ENCODE data around the gene PSMD11. TPM values are rescaled to one million over a fixed set of nuclear protein-coding genes. Genes with fewer than 3 reads are reported as not detected.

PSMD11 gene
- total RNA-seq, 4 donors from 2014 or later: 10.8 to 89.3 (median 58.5) TPM

DNA sequence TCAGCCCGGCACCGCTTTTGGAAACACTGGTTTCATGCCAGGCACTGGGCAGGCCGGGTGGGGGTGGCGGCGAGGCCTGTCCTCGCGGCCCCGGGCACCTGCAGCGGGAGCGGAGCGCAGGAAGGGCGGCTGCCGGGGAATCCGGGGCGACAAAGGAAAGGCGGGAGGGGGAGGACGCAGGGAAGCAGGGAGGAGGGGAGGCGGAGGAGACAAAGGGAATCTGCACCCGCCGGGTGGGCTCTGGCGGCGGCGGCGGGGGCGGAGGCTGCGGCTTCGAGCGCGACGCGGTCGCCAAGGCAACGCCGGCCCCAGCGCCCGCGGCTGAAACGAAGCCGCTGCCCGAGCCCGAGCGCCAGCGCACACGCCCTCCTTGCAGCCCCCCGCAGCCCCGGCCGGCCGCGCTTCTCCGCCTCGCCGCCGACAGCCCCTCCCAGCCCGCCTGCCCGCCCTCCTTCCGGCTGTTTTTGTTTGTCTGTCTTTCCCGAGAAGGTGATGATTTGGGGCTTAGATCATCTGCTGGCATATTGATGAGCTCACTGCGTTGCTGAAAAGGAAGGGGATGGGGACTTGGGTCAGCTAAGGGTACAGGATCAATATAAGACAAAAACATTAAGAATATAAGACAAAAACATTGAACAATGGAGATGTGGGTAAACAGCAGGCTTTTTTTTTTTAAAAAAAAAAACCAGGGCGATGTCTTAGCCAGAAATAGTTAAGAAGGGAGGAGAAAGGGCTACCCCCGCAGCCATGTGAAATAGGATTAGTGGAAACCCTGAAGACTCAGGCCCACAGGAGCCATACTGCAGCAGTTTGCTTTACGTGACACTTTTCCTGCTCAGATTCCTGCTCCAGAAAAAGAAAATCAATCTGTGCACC lies 75.2 kb downstream of the PSMD11 start:
- H3K27ac ChIP-seq: peak overlapping the region in 1 of 2 donors; percentile 11
- DNase-seq: peak in 1 of 2 donors; percentile 22
- intact Hi-C loops (cut with DNase I; ENCODE audit: low total_unique reads): no loop called here

DNA sequence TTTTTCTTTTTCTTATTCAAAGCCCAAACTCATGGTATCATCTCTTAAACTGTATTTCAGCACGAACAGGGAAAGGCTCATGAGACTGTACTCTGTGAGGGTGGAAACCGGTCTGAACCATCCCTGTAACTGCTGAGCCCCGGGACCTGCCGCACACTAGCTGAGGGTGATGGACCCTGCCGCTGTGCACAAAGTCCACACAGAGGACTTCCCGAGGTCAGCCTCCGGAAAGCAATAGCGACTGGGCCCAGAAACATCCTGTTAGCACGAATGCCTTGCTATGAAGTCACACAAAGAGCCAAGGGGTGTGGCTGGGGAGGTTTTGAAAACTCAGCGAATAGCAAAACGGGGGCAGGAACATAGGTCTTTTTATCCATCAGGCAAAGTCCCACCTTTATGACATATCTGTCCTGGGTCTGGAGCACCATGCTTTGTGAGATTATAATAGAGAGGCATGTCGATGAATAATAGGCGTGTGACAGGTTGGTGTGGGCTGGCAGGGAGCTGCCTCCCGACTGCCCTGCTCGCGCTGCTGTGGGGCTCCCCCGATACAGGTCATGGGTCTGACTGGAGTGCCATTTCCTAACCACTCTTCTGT lies 75.9 kb downstream of the PSMD11 start:
- no peaks in the 10 kb centered on the region for H3K4me1 ChIP-seq
- no peaks in the 10 kb centered on the region for H3K9me3 ChIP-seq
- intact Hi-C loops (cut with DNase I; ENCODE audit: low total_unique reads): no loop called here
- TF ChIP-seq, protein P1, sequence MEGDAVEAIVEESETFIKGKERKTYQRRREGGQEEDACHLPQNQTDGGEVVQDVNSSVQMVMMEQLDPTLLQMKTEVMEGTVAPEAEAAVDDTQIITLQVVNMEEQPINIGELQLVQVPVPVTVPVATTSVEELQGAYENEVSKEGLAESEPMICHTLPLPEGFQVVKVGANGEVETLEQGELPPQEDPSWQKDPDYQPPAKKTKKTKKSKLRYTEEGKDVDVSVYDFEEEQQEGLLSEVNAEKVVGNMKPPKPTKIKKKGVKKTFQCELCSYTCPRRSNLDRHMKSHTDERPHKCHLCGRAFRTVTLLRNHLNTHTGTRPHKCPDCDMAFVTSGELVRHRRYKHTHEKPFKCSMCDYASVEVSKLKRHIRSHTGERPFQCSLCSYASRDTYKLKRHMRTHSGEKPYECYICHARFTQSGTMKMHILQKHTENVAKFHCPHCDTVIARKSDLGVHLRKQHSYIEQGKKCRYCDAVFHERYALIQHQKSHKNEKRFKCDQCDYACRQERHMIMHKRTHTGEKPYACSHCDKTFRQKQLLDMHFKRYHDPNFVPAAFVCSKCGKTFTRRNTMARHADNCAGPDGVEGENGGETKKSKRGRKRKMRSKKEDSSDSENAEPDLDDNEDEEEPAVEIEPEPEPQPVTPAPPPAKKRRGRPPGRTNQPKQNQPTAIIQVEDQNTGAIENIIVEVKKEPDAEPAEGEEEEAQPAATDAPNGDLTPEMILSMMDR (IDR thresholded peaks at IDR 0.05): no peak
- no peak for TF ChIP-seq POLR2A (IDR thresholded peaks at IDR 0.05)
- H3K27me3 ChIP-seq: no peaks in the 10 kb centered on the region
- peak overlapping the region in 1 of 2 donors; percentile 11 for H3K27ac ChIP-seq
- no peaks in the 10 kb centered on the region for H3K36me3 ChIP-seq
- peak overlapping the region; percentile 39 to 40 for H3K4me3 ChIP-seq
- no peak for DNase-seq

More for the DNA sequence above, 75.2 kb downstream of the PSMD11 start:
- Histone ChIP-seq H3K4me3 (peak overlapping the region; percentile 39 to 40), H3K9me3 (no peaks in the 10 kb centered on the region), H3K27me3 (no peaks in the 10 kb centered on the region), H3K4me1 (no peaks in the 10 kb centered on the region), H3K36me3 (no peaks in the 10 kb centered on the region)
- TF ChIP-seq, protein P1 (IDR thresholded peaks at IDR 0.05): no peak
- TF ChIP-seq POLR2A (IDR thresholded peaks at IDR 0.05): no peak

DNA sequence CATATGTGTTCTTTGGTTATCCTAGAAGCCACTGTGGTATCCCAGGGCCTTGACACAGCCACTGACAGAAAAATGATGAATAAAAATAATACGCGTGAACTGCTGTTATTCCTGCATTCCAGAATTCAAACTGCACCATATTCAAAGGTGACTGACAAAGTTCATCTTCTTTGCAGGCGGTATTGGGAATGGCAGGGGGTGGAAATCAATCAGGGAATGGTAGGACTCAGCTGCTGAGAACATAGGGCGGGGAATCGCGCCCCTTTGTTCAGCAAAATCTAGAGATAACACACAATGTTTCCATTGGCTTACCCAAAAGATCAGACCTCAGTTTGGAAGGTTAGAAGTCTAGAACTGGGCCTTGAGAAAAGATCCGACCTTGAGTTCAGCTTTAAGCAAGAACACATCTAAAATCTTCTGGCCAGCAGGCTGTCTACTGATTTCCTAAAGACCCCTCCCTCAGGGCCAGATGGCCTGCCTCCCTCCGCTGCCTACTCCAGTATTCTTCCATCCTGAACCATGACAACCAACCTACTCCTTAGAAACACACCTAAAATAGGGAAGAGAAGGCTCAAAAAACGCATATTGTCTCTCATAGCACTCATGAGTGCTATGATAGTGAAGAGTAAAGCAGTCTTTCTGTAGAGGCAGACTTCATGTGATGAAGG lies 76.6 kb downstream of the PSMD11 start:
- intact Hi-C loops (cut with DNase I; ENCODE audit: low total_unique reads): no loop called here
- Histone ChIP-seq H3K27ac (no peak overlapping the region), H3K4me3 (no peak overlapping the region), H3K4me1 (no peaks in the 10 kb centered on the region), H3K9me3 (no peaks in the 10 kb centered on the region), H3K36me3 (no peaks in the 10 kb centered on the region), H3K27me3 (no peaks in the 10 kb centered on the region)
- DNase-seq: no peak
- TF ChIP-seq, protein P1 (IDR thresholded peaks at IDR 0.05): no peak
- TF ChIP-seq POLR2A (IDR thresholded peaks at IDR 0.05): no peak

DNA sequence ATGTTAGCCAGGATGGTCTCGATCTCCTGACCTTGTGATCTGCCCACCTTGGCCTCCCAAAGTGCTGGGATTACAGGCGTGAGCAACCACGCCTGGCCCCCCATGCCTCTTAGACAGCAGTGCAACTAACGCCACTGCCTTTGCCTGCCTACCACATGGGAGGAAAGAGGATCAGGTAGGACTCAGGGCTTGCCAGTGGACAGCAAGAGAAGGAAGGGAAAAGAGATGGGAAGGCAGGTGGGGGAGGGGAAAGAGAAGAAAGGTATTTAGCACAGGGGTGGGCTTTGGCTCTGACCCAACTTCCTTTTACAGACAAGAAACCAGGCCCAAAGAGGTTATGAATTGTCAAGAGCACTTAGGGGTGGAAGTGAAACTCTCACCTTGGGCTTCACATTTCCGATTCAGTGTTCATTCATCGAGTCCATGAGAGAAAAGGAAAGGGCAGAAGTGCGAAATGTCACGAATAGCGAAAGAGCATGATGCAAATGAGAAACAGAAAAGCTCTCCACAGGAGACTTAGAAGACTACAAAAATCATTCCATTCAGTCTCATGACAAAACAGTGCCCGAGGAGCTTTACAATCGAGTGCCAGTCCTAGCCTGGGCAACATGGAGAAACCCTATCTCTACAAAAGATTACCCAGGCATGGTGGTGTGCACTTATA lies 78.8 kb downstream of the PSMD11 start:
- H3K4me1 ChIP-seq: no peaks in the 10 kb centered on the region
- no peaks in the 10 kb centered on the region for H3K9me3 ChIP-seq
- H3K27ac ChIP-seq: no peak overlapping the region
- intact Hi-C loops (cut with DNase I; ENCODE audit: low total_unique reads): no loop called here
- DNase-seq: no peak
- H3K4me3 ChIP-seq: no peak overlapping the region
- TF ChIP-seq POLR2A (IDR thresholded peaks at IDR 0.05): no peak
- TF ChIP-seq, protein P1 (IDR thresholded peaks at IDR 0.05): no peak
- H3K27me3 ChIP-seq: no peaks in the 10 kb centered on the region
- H3K36me3 ChIP-seq: no peaks in the 10 kb centered on the region

Measured in uterus (tissue), 4 donors.